K562 (cell line): ENCODE measurements around the gene MRRF. TPM values are rescaled to one million over a fixed set of nuclear protein-coding genes. Genes with fewer than 3 reads are reported as not detected.

Experiments
- CGGBP1 ChIP-seq: fragments of 250-450 bp; sonication (Bioruptor Pico); IDR thresholded peaks from 2 replicates; pipeline ENCODE4 v1.9.0; 2021; ENCODE audit warnings: mild to moderate bottlenecking
- CXXC5 ChIP-seq: fragments of 250-450 bp; sonication (Bioruptor Pico); IDR thresholded peaks from 2 replicates; pipeline ENCODE4 v1.8.0; 2022; ENCODE audit warnings: inconsistent platforms, mild to moderate bottlenecking, moderate library complexity
- EGR1 ChIP-seq: fragments of 450-650 bp; conservative IDR thresholded peaks from 2 replicates; pipeline ENCODE4 v1.6.1; 2017; ENCODE audit warnings: mild to moderate bottlenecking
- ETV1 ChIP-seq: fragments of 450-650 bp; conservative IDR thresholded peaks from 2 replicates; pipeline ENCODE4 v1.6.1; 2016; ENCODE audit warnings: missing genetic modification characterization, control low read depth, low read depth, missing compliant biosample characterization
- L3MBTL2 ChIP-seq: fragments of 450-650 bp; IDR thresholded peaks from 2 replicates; pipeline ENCODE4 v1.6.1; 2016; ENCODE audit warnings: mild to moderate bottlenecking, moderate library complexity
- MAZ ChIP-seq, 2 experiments: fragments of 450-650 bp in 1 of 2; sonication (generic) in 1 of 2; formaldehyde crosslinking; IDR thresholded peaks in 1 of 2; conservative IDR thresholded peaks in 1 of 2; 2 replicates each; pipeline versions ENCODE4 v1.4.0 to v1.5.0; 2020; ENCODE audit warnings: mild to moderate bottlenecking in 1 of 2, missing genetic modification reagents in 1 of 2
- MCM7 ChIP-seq, 2 experiments: fragments of 450-650 bp; IDR thresholded peaks; 2 replicates each; pipeline ENCODE4 v1.6.1; 2016 to 2018
- PTRF ChIP-seq: fragments of 450-650 bp; IDR thresholded peaks from 2 replicates; pipeline ENCODE4 v1.6.1; 2016; ENCODE audit warnings: mild to moderate bottlenecking, missing genetic modification characterization, missing compliant biosample characterization
- RAD51 ChIP-seq: fragments of 450-650 bp; IDR thresholded peaks from 2 replicates; pipeline ENCODE4 v1.7.1; 2016; ENCODE audit warnings: low read depth, mild to moderate bottlenecking, borderline replicate concordance
- SMAD2 ChIP-seq: fragments of 150-350 bp; IDR thresholded peaks from 2 replicates; pipeline ENCODE4 v1.6.1; 2014; ENCODE audit warnings: low read depth, mild to moderate bottlenecking, low read length
- SUPT5H ChIP-seq: fragments of 450-650 bp; IDR thresholded peaks from 2 replicates; pipeline ENCODE4 v1.6.1; 2016
- TOE1 ChIP-seq, 2 experiments: fragments of 450-650 bp in 1 of 2; sonication (generic) in 1 of 2; formaldehyde crosslinking in 1 of 2; IDR thresholded peaks; 2 replicates each; pipeline versions ENCODE4 v1.7.1 to v1.8.0; 2016 to 2022; ENCODE audit warnings: borderline replicate concordance in 2 of 2, mild to moderate bottlenecking in 2 of 2, antibody characterized with exemption in 1 of 2, inconsistent platforms in 1 of 2, low read depth in 1 of 2, missing genetic modification reagents in 1 of 2, moderate library complexity in 1 of 2
- VEZF1 ChIP-seq: fragments of 200-800 bp; sonication (Bioruptor generic); IDR thresholded peaks from 2 replicates; pipeline ENCODE4 v1.6.1; 2017; ENCODE audit warnings: missing genetic modification characterization, missing compliant biosample characterization
- ZBTB17 ChIP-seq: fragments of 450-650 bp; formaldehyde crosslinking; IDR thresholded peaks from 2 replicates; pipeline ENCODE4 v1.4.0; 2020; ENCODE audit warnings: mild to moderate bottlenecking
- ZBTB33 ChIP-seq: sonication (generic); formaldehyde crosslinking; IDR thresholded peaks from 2 replicates; pipeline ENCODE4 v1.8.1; 2023; ENCODE audit warnings: mild to moderate bottlenecking, missing genetic modification reagents
- ZBTB34 ChIP-seq: fragments of 250-450 bp; sonication (Bioruptor Pico); IDR thresholded peaks from 2 replicates; pipeline ENCODE4 v1.8.0; 2021; ENCODE audit warnings: mild to moderate bottlenecking, moderate library complexity
- ZNF3 ChIP-seq: fragments of 250-450 bp; sonication (Bioruptor Pico); IDR thresholded peaks from 2 replicates; pipeline ENCODE4 v1.5.0; 2021; ENCODE audit warnings: mild to moderate bottlenecking, moderate library complexity
- ZNF592 ChIP-seq: fragments of 450-650 bp; IDR thresholded peaks from 2 replicates; pipeline ENCODE4 v1.6.1; 2017; ENCODE audit warnings: antibody characterized with exemption, mild to moderate bottlenecking
- ZSCAN32 ChIP-seq: fragments of 450-650 bp; formaldehyde crosslinking; IDR thresholded peaks from 2 replicates; pipeline ENCODE4 v1.4.0; 2020; ENCODE audit warnings: mild to moderate bottlenecking, moderate library complexity
- polyA plus RNA-seq, 8 experiments: library from polyadenylated mRNA; depleted of rRNA in 4 of 8; stranded (reverse) in 5 of 8; unstranded in 3 of 8; fragments of >200 nt; fragmentation: Nextera tagmentation in 2 of 8; fragmentation: Illumina TruSeq in 1 of 8; extraction: Ambion mirVana in 2 of 8; extraction: Trizol in 1 of 8; gene quantifications; 2 replicates each; pipeline versions ENCODE4 v1.2.1 to v1.2.3, GENCODE V29; 2011 to 2014; ENCODE audit warnings: inconsistent platforms in 1 of 8, missing spikeins in 1 of 8
- total RNA-seq, 7 experiments: library from RNA; depleted of rRNA in 6 of 7; stranded (reverse); fragments of >200 nt in 6 of 7; fragmentation: Illumina TruSeq in 2 of 7; extraction: Trizol in 2 of 7; gene quantifications; 2 replicates each; pipeline versions ENCODE4 v1.2.1 to v1.2.3, GENCODE V29; 2011 to 2021; ENCODE audit warnings: low replicate concordance in 1 of 7

Gene MRRF
- total and polyA plus RNA-seq, 9 of the 15 experiments (the other 6 are each of a cell fraction or from before 2014, with no cell fraction given) = 55.0 to 105 (median 81.2) TPM

GRCh38 chr9:122374885-122375420 lies 110.3 kb downstream of the MRRF start (continued):
- TF ChIP-seq ZBTB33 = no peak
- TF ChIP-seq ZBTB17 (CRISPR knock-in tag) = peak; percentile 55; the same call in 1 of the 2 replicates
- TF ChIP-seq VEZF1 (CRISPR knock-in tag) = peak; percentile 89
- TF ChIP-seq ZSCAN32 (CRISPR knock-in tag) = no peak
- TF ChIP-seq ZBTB34 (CRISPR knock-in tag) = no peak
- TF ChIP-seq L3MBTL2 = peak; percentile 64
- no peak for TF ChIP-seq RAD51
- TF ChIP-seq CXXC5 = 0 out of 2 replicates have a peak, but pooled peaks have one; percentile 41
- no peak for TF ChIP-seq TOE1 (IDR thresholded peaks at IDR 0.05; ENCODE audit: borderline replicate concordance)
- TF ChIP-seq TOE1 (CRISPR knock-in tag; IDR thresholded peaks at IDR 0.05; ENCODE audit: borderline replicate concordance, low read depth) = no peak
- no peak for TF ChIP-seq MCM7 (IDR thresholded peaks at IDR 0.05)
- 0 out of 2 replicates have a peak, but pooled peaks have one; percentile 11 for TF ChIP-seq ETV1 (tag)
- peak; percentile 90 for TF ChIP-seq EGR1
- TF ChIP-seq ZNF3 = no peak
- TF ChIP-seq ZNF592 = peak; percentile 49
- TF ChIP-seq MAZ (CRISPR knock-in tag; conservative IDR thresholded peaks at IDR 0.05 in 1 of 2, IDR thresholded peaks at IDR 0.05 in 1 of 2) = peak; percentile 20 to 68; a peak in 3 of 4 replicates
- TF ChIP-seq SMAD2 = no peak
- 0 out of 2 replicates have a peak, but pooled peaks have one; percentile 19 for TF ChIP-seq SUPT5H
- TF ChIP-seq PTRF = no peak
- TF ChIP-seq CGGBP1 (CRISPR knock-in tag) = no peak
